Measurements from ENCODE around the gene NLGN1. TPM values are rescaled to one million over a fixed set of nuclear protein-coding genes. Genes with fewer than 3 reads are reported as not detected.

The NLGN1 gene
- total and polyA plus RNA-seq, 2 experiments from 2014 or later = 5.3 to 10.9 TPM

- DNase-seq (ENCODE audit: low read depth in 1 of 2, low spot score in 1 of 2) = no peak
- Histone ChIP-seq H3K27ac (no peak overlapping the region), H3K4me1 (ENCODE audit: low read depth) (no peaks in the 10 kb centered on the region), H3K9me3 (ENCODE audit: low read depth) (no peaks in the 10 kb centered on the region), H3K27me3 (no peaks in the 10 kb centered on the region), H3K4me3 (no peak overlapping the region), H3K36me3 (no peaks in the 10 kb centered on the region)
- TF ChIP-seq CTCF (IDR thresholded peaks at IDR 0.05; ENCODE audit: low read depth, low read length) = no peak
These were observed 704.7 kb downstream of the NLGN1 start for GRCh38 chr3:174102274-174102673.

GRCh38 chr3:174102866-174103265 is 705.3 kb downstream of the NLGN1 start:
- no peaks in the 10 kb centered on the region for H3K9me3 ChIP-seq (ENCODE audit: low read depth)
- TF ChIP-seq CTCF (IDR thresholded peaks at IDR 0.05; ENCODE audit: low read depth, low read length) = no peak
- H3K27ac ChIP-seq = no peak overlapping the region
- no peaks in the 10 kb centered on the region for H3K36me3 ChIP-seq
- no peak overlapping the region for H3K4me3 ChIP-seq
- no peaks in the 10 kb centered on the region for H3K27me3 ChIP-seq
- no peak for DNase-seq (ENCODE audit: low read depth in 1 of 2, low spot score in 1 of 2)
- H3K4me1 ChIP-seq (ENCODE audit: low read depth) = no peaks in the 10 kb centered on the region

- Histone ChIP-seq H3K27me3 (no peaks in the 10 kb centered on the region), H3K4me1 (ENCODE audit: low read depth) (no peaks in the 10 kb centered on the region), H3K9me3 (ENCODE audit: low read depth) (no peaks in the 10 kb centered on the region), H3K36me3 (no peaks in the 10 kb centered on the region), H3K4me3 (no peak overlapping the region), H3K27ac (no peak overlapping the region)
- DNase-seq (ENCODE audit: low read depth in 1 of 2, low spot score in 1 of 2) = no peak
- TF ChIP-seq CTCF (IDR thresholded peaks at IDR 0.05; ENCODE audit: low read depth, low read length) = no peak
These were observed 713.2 kb downstream of the NLGN1 start for GRCh38 chr3:174110761-174111160.

- Histone ChIP-seq H3K27ac (no peak overlapping the region), H3K9me3 (ENCODE audit: low read depth) (no peaks in the 10 kb centered on the region), H3K4me3 (no peak overlapping the region), H3K4me1 (ENCODE audit: low read depth) (no peaks in the 10 kb centered on the region), H3K27me3 (no peaks in the 10 kb centered on the region), H3K36me3 (no peaks in the 10 kb centered on the region)
- no peak for TF ChIP-seq CTCF (IDR thresholded peaks at IDR 0.05; ENCODE audit: low read depth, low read length)
- no peak for DNase-seq (ENCODE audit: low read depth in 1 of 2, low spot score in 1 of 2)
These were observed 714.2 kb downstream of the NLGN1 start for GRCh38 chr3:174111776-174112175.

- no peak for DNase-seq (ENCODE audit: low read depth in 1 of 2, low spot score in 1 of 2)
- Histone ChIP-seq H3K4me3 (no peak overlapping the region), H3K4me1 (ENCODE audit: low read depth) (peaks cover 15% of the 10 kb centered on the region), H3K27ac (no peak overlapping the region), H3K36me3 (no peaks in the 10 kb centered on the region), H3K9me3 (ENCODE audit: low read depth) (no peaks in the 10 kb centered on the region), H3K27me3 (no peaks in the 10 kb centered on the region)
- no peak for TF ChIP-seq CTCF (IDR thresholded peaks at IDR 0.05; ENCODE audit: low read depth, low read length)
These were observed 718.9 kb downstream of the NLGN1 start for GRCh38 chr3:174116421-174116820.

- Histone ChIP-seq H3K9me3 (ENCODE audit: low read depth) (no peaks in the 10 kb centered on the region), H3K27me3 (no peaks in the 10 kb centered on the region), H3K27ac (peak overlapping the region; percentile 70), H3K4me3 (no peak overlapping the region), H3K4me1 (ENCODE audit: low read depth) (peaks cover 26% of the 10 kb centered on the region), H3K36me3 (no peaks in the 10 kb centered on the region)
- TF ChIP-seq CTCF (IDR thresholded peaks at IDR 0.05; ENCODE audit: low read depth, low read length) = no peak
- DNase-seq (ENCODE audit: low read depth in 1 of 2, low spot score in 1 of 2) = peak in 1 of 2 donors; percentile 84
These were observed 723.5 kb downstream of the NLGN1 start for GRCh38 chr3:174120997-174121396.

Data from cardiac muscle cell (in vitro differentiated cells and primary cell).